Stimulated activated effector memory CD8-positive, alpha-beta T cell treated with anti-CD3 and anti-CD28 coated beads, Interleukin-12 subunit alpha, Interleukin-12 subunit beta, amount 100 ng/mL, for 72 hours (primary cell): Measurements from ENCODE around the gene ATG4C.
"Not testable (repeated sequence)": the region's sequence is repeated elsewhere in the genome, so short reads cannot be mapped to it uniquely, and the experiment has no call there.

ENCODE experiments used
- ATAC-seq: fragments of 150-1000 bp; cut with Tn5 transposase; 2 replicates; pipeline ENCODE4 v1.10.0; 2021
- DNase-seq, 2 donors: peaks; one replicate each; pipeline ENCODE4 v3.0.0; 2021 to 2022; ENCODE audit warnings: low spot score in 2 of 2
- H3K27ac Mint-ChIP-seq: one replicate; pipeline ENCODE4 v1.8.0; 2022; ENCODE audit warnings: mild to moderate bottlenecking, mixed read lengths
- H3K36me3 Mint-ChIP-seq: one replicate; pipeline ENCODE4 v1.8.0; 2022; ENCODE audit warnings: mild to moderate bottlenecking, mixed read lengths
- H3K4me1 Mint-ChIP-seq: one replicate; pipeline ENCODE4 v1.8.0; 2022; ENCODE audit warnings: mixed read lengths
- H3K4me3 Mint-ChIP-seq: one replicate; pipeline ENCODE4 v1.8.0; 2022; ENCODE audit warnings: mild to moderate bottlenecking, mixed read lengths
- H3K9me3 Mint-ChIP-seq: one replicate; pipeline ENCODE4 v1.8.0; 2022; ENCODE audit warnings: mixed read lengths

The ATG4C gene, protein sequence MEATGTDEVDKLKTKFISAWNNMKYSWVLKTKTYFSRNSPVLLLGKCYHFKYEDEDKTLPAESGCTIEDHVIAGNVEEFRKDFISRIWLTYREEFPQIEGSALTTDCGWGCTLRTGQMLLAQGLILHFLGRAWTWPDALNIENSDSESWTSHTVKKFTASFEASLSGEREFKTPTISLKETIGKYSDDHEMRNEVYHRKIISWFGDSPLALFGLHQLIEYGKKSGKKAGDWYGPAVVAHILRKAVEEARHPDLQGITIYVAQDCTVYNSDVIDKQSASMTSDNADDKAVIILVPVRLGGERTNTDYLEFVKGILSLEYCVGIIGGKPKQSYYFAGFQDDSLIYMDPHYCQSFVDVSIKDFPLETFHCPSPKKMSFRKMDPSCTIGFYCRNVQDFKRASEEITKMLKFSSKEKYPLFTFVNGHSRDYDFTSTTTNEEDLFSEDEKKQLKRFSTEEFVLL

DNA sequence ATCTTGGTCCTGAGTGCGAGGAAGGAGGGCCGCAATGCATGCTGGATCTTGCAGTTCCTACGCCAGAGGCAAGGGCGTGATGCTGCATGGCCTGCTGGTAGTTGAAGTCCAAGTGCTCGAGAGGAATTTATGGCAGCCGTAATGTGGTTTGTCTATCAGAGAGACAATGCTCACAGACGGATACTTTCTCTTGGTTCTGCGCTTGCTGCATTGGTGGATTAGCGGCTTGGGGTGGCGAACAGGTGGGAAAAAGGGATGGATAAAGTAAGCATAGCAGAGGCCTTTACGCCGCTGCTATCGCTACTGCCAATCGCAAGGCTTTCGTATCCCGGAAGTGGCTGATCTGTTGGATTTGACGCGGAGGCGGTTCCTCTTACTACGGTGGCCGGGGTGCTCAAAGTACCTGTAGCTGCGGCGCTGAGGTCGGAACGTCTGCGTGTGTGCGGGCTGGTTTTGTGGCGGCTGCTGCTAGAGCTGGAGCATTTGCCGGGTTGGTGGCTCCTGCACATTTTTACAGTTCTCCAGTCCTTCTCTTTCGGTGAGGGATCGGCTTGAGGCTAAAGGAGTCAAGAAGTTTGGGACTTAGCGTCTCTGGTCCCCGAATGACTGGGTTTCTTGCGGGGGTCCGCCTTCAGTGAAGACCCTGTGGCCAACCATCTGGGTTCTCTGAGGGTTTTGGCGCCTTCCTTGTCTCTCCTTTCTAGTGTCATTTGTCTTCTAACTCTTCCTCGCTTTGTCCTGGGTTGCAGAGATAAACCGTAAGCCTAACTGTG is at the start of gene ATG4C:
Gene ATG4C, plus strand, starts transcription at position 397 of the 773 bp plus-strand sequence. CDS start 19,655 bp downstream, outside the sequence.
- Mint-ChIP-seq H3K36me3 (no peaks in the 10 kb centered on the region), H3K4me1 (peaks cover 12% of the 10 kb centered on the region), H3K27ac (no peak within 1 kb of the TSS), H3K4me3 (no peak within 1 kb of the TSS), H3K9me3 (no peaks in the 10 kb centered on the region)
- peak; percentile 73 to 94 for DNase-seq
- peak; percentile 99 for ATAC-seq

DNA sequence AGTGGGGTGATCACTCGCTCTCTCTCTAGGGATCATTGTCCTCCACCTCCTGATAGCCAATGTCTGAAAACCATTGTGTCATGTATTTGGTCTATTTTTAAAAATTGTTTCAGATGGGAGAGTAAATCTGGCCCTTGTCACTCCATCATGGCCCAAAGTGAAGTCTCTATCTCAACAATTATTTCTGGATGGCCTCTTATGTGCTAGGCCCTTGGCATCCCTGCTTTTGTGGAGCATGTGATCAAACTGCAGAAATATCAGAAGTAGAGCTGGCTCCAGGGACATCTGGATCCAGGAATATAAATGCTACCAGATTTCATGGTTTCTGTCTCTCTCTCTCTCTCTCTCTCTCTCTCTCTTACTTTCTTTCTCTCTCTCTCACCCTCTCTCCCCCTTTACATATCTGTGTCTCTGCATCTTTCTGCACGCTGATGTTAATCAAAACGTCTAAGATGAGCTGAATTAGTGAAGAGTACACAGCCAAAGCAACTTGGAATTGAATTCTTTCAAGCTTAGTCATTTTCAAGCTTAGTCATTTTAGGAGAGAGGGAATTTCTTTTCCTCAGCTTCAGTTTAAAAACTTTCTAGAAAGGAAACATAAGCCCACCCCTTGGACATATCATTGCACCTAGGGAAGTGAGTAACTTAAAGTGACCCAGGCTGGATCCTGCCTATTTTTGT is 48.3 kb upstream of the ATG4C start:
- no peak for DNase-seq
- Mint-ChIP-seq H3K27ac (no peak overlapping the region), H3K36me3 (no peaks in the 10 kb centered on the region), H3K9me3 (no peaks in the 10 kb centered on the region), H3K4me3 (no peak overlapping the region), H3K4me1 (no peaks in the 10 kb centered on the region)
- no peak for ATAC-seq

DNA sequence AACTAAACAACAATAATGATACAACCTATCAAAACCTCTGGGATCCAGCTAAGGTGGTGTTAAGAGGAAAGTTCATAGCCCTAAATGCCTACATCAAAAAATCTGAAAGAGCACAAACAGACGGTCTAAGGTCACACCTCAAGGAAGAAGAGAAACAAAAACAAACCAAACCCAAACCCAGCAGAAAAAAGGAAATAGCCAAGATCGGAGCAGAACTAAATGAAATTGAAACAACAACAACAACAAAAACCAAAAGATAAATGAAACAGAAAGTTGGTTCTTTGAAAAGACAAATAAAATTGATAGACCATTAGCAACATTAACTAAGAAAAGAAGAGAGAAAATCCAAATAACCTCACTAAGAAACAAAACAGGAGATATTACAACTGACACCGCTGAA is 43.2 kb upstream of the ATG4C start:
- H3K9me3 Mint-ChIP-seq, H3K27ac Mint-ChIP-seq, H3K4me1 Mint-ChIP-seq, H3K36me3 Mint-ChIP-seq, ATAC-seq, H3K4me3 Mint-ChIP-seq, DNase-seq: not testable (repeated sequence)

DNA sequence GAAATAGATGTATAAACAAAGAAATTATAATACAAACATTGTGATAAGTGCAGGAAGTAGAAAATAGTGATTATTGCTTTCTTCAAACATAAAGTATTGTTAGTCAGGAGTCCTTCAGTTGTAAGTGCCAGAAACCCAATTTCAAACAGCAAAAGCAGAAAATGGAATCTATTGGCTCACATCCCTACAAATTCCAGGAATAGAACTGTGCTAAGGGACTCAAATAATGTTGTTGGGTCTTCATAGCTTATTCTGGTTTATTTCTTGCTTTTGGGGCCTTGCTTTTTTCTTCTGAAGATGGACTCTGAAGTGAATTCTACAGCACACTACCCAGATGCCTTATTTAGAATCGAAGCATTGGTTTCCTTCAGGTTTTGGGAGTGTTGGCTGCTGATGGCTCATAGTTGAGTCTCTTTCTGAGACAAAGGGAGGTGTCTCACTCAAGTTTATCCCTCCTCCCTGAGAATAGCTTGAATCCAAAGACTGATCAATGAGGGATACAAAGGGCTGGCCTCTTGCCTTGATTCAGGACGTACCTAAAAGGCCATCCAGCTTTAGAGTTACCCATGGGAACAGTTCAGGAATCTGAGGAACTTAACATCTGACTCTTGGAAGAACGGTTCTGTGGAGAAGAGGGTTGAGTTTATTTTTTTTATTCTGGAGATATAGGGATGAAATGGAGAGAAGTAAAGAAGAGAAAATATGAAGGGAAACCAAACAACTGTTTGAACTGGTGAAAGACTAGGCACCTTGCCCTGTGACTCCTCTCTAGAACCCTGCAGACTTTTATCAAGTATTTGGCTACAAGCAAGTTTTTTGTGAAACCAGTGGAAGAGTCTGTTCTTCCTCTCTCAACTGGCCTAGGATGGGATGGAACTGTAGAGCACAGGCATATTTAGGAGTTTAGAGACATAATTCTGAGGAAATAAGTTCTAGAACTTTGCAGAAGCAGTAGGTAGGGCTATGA is 39.0 kb upstream of the ATG4C start:
- Mint-ChIP-seq H3K4me3 (no peak overlapping the region), H3K27ac (no peak overlapping the region), H3K4me1 (no peaks in the 10 kb centered on the region), H3K9me3 (no peaks in the 10 kb centered on the region), H3K36me3 (no peaks in the 10 kb centered on the region)
- DNase-seq (no peak), ATAC-seq (no peak)

DNA sequence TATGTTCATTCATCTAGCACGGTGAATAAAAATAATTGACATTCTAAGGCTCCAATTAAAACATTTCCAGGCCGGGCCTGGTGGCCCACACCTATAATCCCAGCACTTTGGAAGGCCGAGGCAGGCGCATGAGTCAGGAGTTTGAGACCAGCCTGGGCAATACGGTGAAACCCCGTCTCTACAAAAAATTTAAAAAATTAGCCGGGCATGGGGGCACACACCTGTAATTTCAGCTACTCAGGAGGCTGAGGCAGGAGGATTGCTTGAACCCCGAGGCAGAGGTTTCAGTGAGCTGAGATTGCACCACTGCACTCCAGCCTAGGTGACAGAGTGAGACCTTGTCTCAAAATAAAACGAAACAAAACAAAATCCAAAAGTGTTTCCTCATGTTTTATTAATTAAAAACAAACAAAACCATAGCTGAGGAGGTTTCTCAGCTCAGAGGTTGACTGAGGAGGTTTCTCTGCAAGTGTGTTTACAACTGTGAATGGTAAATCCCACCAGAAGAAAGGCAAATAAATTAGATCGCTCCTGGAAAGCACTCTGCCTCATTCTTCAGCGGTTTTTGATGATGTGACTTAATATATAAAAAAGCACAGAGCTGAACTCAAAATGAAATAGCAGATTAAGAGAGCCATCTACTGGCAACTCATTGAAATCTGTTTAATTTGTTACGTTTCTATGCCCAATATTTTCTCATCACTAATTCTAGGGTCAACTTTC is 37.7 kb upstream of the ATG4C start:
- no peak overlapping the region for H3K27ac Mint-ChIP-seq
- no peaks in the 10 kb centered on the region for H3K36me3 Mint-ChIP-seq
- no peaks in the 10 kb centered on the region for H3K4me1 Mint-ChIP-seq
- DNase-seq = no peak
- no peak overlapping the region for H3K4me3 Mint-ChIP-seq
- no peaks in the 10 kb centered on the region for H3K9me3 Mint-ChIP-seq
- no peak for ATAC-seq

DNA sequence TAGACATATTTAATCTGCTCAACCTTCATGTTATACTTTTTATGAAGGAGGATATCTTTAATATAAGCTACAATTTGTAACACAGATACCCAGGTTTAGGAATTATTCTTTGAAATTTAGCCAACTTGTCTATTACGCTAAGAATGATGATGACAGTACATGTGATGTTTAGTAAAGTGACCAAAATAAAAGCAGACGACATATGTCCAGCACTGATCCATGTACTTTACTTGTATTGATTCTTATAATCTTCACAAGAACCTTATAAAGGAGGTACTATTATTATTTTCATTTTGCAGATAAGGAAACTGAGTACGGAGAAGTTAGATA is 37.2 kb upstream of the ATG4C start:
- Mint-ChIP-seq H3K27ac (no peak overlapping the region), H3K4me3 (no peak overlapping the region), H3K4me1 (no peaks in the 10 kb centered on the region), H3K9me3 (no peaks in the 10 kb centered on the region), H3K36me3 (no peaks in the 10 kb centered on the region)
- no peak for ATAC-seq
- DNase-seq = no peak

DNA sequence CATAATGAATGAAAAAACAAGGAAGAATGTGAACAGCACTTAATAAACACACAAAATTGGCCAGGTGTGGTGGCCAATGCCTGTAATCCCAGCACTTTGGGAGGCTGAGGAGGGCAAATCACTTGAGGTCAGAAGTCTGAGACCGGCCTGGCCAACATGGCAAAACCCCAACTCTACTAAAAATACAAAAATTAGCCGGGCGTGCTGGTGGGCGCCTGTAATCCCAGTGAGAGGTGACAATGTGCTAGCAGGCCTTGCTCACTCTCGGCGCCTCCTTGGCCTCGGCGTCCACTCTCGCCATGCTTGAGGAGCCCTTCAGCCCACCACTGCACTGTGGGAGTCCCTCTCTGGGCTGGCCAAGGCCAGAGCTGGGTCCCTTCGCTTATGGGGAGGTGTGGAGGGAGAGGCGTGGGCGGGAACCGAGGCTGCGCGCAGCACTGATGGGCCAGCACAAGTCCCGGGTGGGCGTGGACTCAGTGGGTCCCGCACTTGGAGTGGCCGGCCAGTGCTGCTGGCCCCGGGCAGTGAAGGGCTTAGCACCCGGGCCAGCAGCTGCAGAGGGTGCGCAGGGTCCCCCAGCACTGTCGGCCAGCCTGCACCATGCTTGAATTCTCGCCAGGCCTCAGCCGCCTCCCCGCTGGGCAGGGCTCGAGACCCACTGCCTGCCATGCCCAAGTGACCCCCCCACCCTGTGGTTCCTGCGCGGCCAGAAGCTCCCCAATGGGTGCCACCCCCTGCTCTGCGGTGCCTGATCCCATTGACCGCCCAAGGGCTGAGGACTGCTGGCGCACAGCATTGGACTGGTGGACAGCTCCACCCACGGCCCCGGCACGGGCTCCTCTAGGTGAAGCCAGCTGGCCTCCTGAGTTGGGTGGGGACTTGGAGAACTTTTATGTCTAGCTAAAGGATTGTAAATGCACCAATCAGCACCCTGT is 30.6 kb upstream of the ATG4C start:
- Mint-ChIP-seq H3K4me1 (no peaks in the 10 kb centered on the region), H3K4me3 (no peak overlapping the region), H3K36me3 (no peaks in the 10 kb centered on the region), H3K27ac (no peak overlapping the region), H3K9me3 (no peaks in the 10 kb centered on the region)
- DNase-seq (no peak), ATAC-seq (no peak)

DNA sequence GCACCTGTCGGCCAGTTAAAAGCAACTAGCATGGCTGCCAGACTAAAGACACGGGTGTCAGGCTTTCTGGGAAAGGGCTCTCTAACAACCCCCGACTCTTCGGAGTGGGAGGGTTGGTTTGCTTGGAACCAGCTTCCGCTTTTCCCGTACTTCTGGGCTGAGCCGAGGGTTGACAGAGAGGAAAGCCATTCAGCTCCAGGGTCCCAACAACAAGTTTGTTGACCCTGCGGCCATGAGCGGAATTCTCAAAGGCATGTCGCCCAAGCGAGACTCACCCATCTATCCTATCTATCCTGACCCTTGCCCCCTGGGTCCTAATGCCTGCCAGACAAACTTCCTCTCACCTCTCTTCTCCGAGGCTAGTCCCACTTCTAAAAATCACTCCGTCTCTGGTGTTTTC is 29.0 kb upstream of the ATG4C start:
- not testable (repeated sequence) for ATAC-seq, H3K4me1 Mint-ChIP-seq, H3K36me3 Mint-ChIP-seq, H3K9me3 Mint-ChIP-seq, DNase-seq, H3K27ac Mint-ChIP-seq, H3K4me3 Mint-ChIP-seq

DNA sequence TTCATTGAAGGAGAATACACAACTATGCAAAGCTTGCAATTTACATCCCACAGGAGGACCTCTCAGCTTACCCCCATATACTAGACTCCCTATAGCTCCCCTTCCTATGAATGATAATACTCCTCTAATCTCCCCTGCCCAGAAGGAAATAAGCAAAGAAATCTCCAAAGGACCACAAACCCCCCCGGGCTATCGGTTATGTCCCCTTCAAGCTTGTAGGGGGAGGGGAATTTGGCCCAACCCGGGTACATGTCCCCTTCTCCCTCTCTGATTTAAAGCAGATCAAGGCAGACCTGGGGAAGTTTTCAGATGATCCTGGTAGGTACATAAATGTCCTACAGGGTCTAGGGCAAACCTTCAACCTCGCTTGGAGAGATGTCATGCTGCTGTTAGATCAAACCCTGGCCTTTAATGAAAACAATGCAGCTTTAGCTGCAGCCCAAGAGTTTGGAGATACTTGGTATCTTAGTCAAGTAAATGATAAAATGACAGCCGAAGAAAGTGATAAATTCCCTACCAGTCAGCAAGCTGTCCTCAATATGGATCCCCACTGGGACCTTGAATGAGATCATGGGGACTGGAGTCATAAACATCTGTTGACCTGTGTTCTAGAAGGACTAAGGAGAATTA is 27.6 kb upstream of the ATG4C start:
- H3K36me3 Mint-ChIP-seq, H3K27ac Mint-ChIP-seq, H3K4me3 Mint-ChIP-seq, H3K4me1 Mint-ChIP-seq, DNase-seq, H3K9me3 Mint-ChIP-seq, ATAC-seq: not testable (repeated sequence)

DNA sequence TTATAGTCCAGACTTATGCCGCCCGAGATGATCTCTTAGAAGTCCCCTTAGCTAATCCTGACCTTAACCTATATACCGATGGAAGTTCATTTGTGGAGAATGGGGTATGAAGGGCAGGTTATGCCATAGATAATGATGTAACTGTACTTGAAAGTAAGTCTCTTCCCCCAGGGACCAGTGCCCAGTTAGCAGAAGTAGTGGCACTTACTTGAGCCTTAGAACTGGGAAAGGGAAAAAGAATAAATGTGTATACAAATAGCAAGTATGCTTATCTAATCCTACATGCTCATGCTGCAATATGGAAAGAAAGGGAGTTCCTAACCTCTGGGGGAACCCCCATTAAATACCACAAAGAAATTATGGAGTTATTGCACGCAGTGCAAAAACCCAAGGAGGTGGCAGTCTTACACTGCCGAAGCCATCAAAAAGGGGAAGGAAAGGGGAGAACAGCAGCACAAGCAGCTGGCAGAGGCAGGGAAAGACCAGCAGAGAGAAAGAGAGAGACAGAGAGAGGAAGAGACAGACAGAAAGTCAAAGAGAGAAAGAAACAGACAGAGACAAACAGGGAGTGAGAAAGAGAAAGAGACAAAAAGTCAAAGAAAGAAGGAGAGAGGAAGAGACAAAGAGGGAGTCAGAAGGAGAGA is 24.6 kb upstream of the ATG4C start:
- not testable (repeated sequence) for H3K4me1 Mint-ChIP-seq, H3K27ac Mint-ChIP-seq, H3K9me3 Mint-ChIP-seq, DNase-seq, H3K36me3 Mint-ChIP-seq, H3K4me3 Mint-ChIP-seq, ATAC-seq

DNA sequence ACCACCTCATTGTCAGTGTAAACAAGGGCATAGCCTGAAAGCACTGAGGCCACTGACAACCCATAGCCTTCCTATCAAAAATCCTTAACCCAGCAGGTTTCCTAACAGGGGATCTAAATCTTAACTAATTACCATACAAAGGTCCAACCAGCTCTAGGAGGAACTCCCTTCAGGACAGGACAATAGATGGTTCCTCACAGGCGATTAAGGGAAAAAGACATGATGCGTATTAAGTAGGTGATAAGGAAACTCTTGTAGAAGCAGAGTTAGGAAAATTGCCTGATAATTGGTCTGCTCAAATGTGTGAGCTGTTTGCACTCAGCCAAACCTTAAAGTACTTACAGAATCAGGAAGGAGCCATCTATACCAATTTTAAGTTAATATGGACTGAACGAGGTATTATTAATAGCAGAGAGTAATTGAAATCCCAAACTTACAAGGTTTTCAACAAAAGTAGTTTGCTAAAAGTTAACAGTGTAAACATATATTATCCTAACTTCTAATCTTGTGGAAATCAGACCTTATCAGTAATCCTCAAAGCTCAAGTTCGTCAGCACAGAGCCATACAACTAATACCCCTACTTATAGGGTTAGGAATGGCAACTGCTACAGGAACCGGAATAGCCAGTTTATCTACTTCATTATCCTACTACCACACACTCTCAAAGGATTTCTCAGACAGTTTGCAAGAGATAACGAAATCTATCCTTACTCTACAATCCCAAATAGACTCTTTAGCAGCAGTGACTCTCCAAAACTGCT is 23.7 kb upstream of the ATG4C start:
- not testable (repeated sequence) for H3K4me1 Mint-ChIP-seq, ATAC-seq, DNase-seq, H3K4me3 Mint-ChIP-seq, H3K36me3 Mint-ChIP-seq, H3K9me3 Mint-ChIP-seq, H3K27ac Mint-ChIP-seq

DNA sequence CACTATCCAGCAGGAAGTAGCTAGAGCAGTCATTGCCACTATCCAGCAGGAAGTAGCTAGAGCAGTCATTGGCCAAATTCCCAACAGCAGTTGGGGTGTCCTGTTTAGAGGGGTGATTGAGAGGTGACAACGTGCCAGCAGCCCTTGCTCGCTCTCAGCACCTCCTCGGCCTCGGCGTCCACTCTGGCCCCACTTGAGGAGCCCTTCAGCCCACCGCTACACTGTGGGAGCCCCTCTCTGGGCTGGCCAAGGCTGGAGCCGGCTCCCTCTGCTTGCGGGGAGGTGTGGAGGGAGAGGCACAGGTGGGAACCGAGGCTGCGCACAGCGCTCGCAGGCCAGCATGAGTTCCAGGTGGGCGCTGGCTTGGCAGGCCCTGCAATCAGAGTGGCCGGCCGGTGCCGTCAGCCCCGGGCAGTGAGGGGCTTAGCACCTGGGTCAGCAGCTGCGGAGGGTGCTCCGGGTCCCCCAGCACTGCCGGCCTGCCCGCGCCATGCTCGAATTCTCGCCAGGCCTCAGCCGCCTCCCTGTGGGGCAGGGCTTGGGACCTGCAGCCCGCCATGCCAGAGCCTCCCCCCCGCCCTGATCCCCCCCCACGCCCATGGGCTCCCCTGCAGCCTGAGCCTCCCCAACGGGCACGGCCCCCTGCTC is 22.6 kb upstream of the ATG4C start:
- not testable (repeated sequence) for H3K9me3 Mint-ChIP-seq, H3K4me3 Mint-ChIP-seq, H3K27ac Mint-ChIP-seq, H3K36me3 Mint-ChIP-seq, ATAC-seq, H3K4me1 Mint-ChIP-seq, DNase-seq
